ENCODE results near the gene HPN. TPM values are rescaled to one million over a fixed set of nuclear protein-coding genes. Genes with fewer than 3 reads are reported as not detected.

The HPN gene
- total and polyA plus RNA-seq, 2 of the 13 experiments (the other 11 are each of a cell fraction or from before 2014, with no cell fraction given) = 46.7 to 261 TPM

GRCh38 chr19:35009424-35010415, 31.8 kb upstream of the HPN start (continued):
- TF ChIP-seq, protein P1, sequence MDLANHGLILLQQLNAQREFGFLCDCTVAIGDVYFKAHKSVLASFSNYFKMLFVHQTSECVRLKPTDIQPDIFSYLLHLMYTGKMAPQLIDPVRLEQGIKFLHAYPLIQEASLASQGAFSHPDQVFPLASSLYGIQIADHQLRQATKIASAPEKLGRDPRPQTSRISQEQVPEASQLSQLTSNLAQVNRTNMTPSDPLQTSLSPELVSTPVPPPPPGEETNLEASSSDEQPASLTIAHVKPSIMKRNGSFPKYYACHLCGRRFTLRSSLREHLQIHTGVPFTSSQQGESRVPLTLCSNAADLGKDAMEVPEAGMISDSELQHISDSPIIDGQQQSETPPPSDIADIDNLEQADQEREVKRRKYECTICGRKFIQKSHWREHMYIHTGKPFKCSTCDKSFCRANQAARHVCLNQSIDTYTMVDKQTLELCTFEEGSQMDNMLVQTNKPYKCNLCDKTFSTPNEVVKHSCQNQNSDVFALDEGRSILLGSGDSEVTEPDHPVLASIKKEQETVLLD (CRISPR knock-in tag; IDR thresholded peaks at IDR 0.05; ENCODE audit: low read depth) = no peak
- TF ChIP-seq ZNF768 (CRISPR knock-in tag; IDR thresholded peaks at IDR 0.05) (peak; percentile 97), FOXC1 (CRISPR knock-in tag; IDR thresholded peaks at IDR 0.05; ENCODE audit: borderline replicate concordance) (no peak), NFE2L1 (CRISPR knock-in tag; IDR thresholded peaks at IDR 0.05; ENCODE audit: borderline replicate concordance) (no peak), FOSL2 (CRISPR knock-in tag; IDR thresholded peaks at IDR 0.05) (no peak), ZNF776 (CRISPR knock-in tag; IDR thresholded peaks at IDR 0.05) (no peak), RBFOX2 (IDR thresholded peaks at IDR 0.05; ENCODE audit: low read depth, low read length) (peak; percentile 27; the same call in 1 of the 2 replicates), ATF7 (IDR thresholded peaks at IDR 0.05) (no peak), ATF7 (CRISPR knock-in tag; IDR thresholded peaks at IDR 0.05) (no peak), ARNT (IDR thresholded peaks at IDR 0.05) (no peak), PAXIP1 (CRISPR knock-in tag; conservative IDR thresholded peaks at IDR 0.05) (no peak), ZNF615 (CRISPR knock-in tag; IDR thresholded peaks at IDR 0.05; ENCODE audit: borderline replicate concordance) (no peak)
